Chondrocyte (in vitro differentiated cells): ENCODE data around the gene COL6A2. TPM values are rescaled to one million over a fixed set of nuclear protein-coding genes. Genes with fewer than 3 reads are reported as not detected.

ENCODE experiments used
- DNase-seq: peaks from one replicate; pipeline ENCODE4 v3.0.0; 2021; ENCODE audit warnings: mixed read lengths, low spot score
- H3K27ac Mint-ChIP-seq: one replicate; pipeline ENCODE4 v1.8.0; 2021; ENCODE audit warnings: mild to moderate bottlenecking, moderate library complexity, mixed read lengths; ENCODE audit not compliant: unreplicated experiment
- H3K27me3 Mint-ChIP-seq: 2 replicates; pipeline ENCODE4 v1.8.0; 2021; ENCODE audit warnings: low read depth, mixed read lengths
- H3K36me3 Mint-ChIP-seq: 2 replicates; pipeline ENCODE4 v1.8.0; 2021; ENCODE audit warnings: low read depth, mixed read lengths
- H3K4me1 Mint-ChIP-seq: 2 replicates; pipeline ENCODE4 v1.8.0; 2021; ENCODE audit warnings: low read depth, mild to moderate bottlenecking, mixed read lengths
- H3K4me3 Mint-ChIP-seq: one replicate; pipeline ENCODE4 v1.8.0; 2021; ENCODE audit warnings: mild to moderate bottlenecking, moderate library complexity, mixed read lengths; ENCODE audit not compliant: unreplicated experiment
- H3K9me3 Mint-ChIP-seq: 2 replicates; pipeline ENCODE4 v1.8.0; 2021; ENCODE audit warnings: low read depth, mixed read lengths
- CTCF ChIP-seq: fragments of 200-600 bp; sonication (generic); IDR thresholded peaks from 2 replicates; pipeline ENCODE4 v1.5.0; 2021; ENCODE audit warnings: antibody characterized with exemption, mild to moderate bottlenecking, moderate library complexity
- total RNA-seq: library from RNA; stranded (reverse); gene quantifications from 3 replicates; pipeline ENCODE4 v1.2.1, GENCODE V29; 2021

COL6A2 gene
- total RNA-seq, 1 donor from 2014 or later = 1,646 TPM

- H3K4me1 Mint-ChIP-seq = peaks cover 65% of the 10 kb centered on the region
- DNase-seq = peak; percentile 82
- peaks cover 14% of the 10 kb centered on the region for H3K9me3 Mint-ChIP-seq
- no peak overlapping the region for H3K4me3 Mint-ChIP-seq
- no peaks in the 10 kb centered on the region for H3K27me3 Mint-ChIP-seq
- peak overlapping the region; percentile 95 for H3K27ac Mint-ChIP-seq
- H3K36me3 Mint-ChIP-seq = no peaks in the 10 kb centered on the region
- TF ChIP-seq CTCF = no peak
These were observed 33.1 kb upstream of the COL6A2 start for GRCh38 chr21:46064870-46065214.

GRCh38 chr21:46065215-46065913 is 32.5 kb upstream of the COL6A2 start:
- TF ChIP-seq CTCF = no peak
- H3K4me1 Mint-ChIP-seq = peaks cover 60% of the 10 kb centered on the region
- H3K27ac Mint-ChIP-seq = peak overlapping the region; percentile 95
- peaks cover 14% of the 10 kb centered on the region for H3K9me3 Mint-ChIP-seq
- H3K27me3 Mint-ChIP-seq = no peaks in the 10 kb centered on the region
- DNase-seq = peak; percentile 67
- H3K4me3 Mint-ChIP-seq = peak overlapping the region; percentile 39
- no peaks in the 10 kb centered on the region for H3K36me3 Mint-ChIP-seq

- peaks cover 11% of the 10 kb centered on the region for H3K9me3 Mint-ChIP-seq
- peaks cover 53% of the 10 kb centered on the region for H3K4me1 Mint-ChIP-seq
- H3K27me3 Mint-ChIP-seq = no peaks in the 10 kb centered on the region
- H3K27ac Mint-ChIP-seq = peak overlapping the region; percentile 95
- TF ChIP-seq CTCF = no peak
- no peak for DNase-seq
- H3K36me3 Mint-ChIP-seq = no peaks in the 10 kb centered on the region
- peak overlapping the region; percentile 39 for H3K4me3 Mint-ChIP-seq
These were observed 31.9 kb upstream of the COL6A2 start for GRCh38 chr21:46065914-46066551.

GRCh38 chr21:46066591-46067331 is 31.2 kb upstream of the COL6A2 start:
- no peaks in the 10 kb centered on the region for H3K27me3 Mint-ChIP-seq
- peak overlapping the region; percentile 1 for H3K4me3 Mint-ChIP-seq
- H3K36me3 Mint-ChIP-seq = no peaks in the 10 kb centered on the region
- peaks cover 10% of the 10 kb centered on the region for H3K9me3 Mint-ChIP-seq
- no peak for DNase-seq
- TF ChIP-seq CTCF = no peak
- peak overlapping the region; percentile 95 for H3K27ac Mint-ChIP-seq
- peaks cover 46% of the 10 kb centered on the region for H3K4me1 Mint-ChIP-seq

DNA sequence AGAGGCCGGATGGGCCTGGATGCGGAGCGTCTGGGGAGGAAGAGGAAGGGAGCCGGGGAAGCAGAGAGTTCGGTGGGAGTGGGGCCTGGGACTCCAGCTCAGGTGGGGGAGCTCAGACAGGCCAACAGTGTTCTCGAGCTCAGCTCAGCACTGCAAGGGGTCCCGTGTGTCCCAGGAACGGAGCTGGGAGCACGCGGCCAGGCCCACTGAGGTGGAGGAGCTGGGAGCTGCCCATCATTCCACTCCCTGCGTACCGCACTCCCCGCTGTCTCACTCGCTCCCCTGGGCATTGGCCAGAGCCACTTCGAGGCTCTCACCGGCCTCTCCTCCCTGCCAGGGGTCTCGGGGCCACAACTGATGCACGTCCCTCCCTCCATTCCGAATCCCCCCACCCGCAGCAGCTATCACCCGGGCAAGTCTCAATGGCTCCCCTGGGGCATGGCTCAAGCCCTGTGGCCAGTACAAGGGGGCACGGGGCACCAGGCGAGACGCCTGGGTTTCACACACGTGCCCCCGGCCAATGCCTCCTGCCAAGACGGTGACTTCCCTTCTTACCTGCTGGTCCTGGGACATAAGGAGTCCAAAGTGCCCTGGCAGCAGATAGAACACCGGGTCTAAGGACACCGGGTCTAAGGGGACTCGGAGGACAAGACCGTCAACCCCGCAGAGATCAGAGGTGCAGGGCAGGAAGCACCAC is 30.3 kb upstream of the COL6A2 start:
- DNase-seq = peak; percentile 91
- no peak for TF ChIP-seq CTCF
- no peaks in the 10 kb centered on the region for H3K27me3 Mint-ChIP-seq
- H3K4me3 Mint-ChIP-seq = peak overlapping the region; percentile 0
- no peaks in the 10 kb centered on the region for H3K36me3 Mint-ChIP-seq
- peaks cover 2% of the 10 kb centered on the region for H3K9me3 Mint-ChIP-seq
- H3K27ac Mint-ChIP-seq = peak overlapping the region; percentile 95
- peaks cover 40% of the 10 kb centered on the region for H3K4me1 Mint-ChIP-seq
